HG03565 (cell line): ENCODE measurements around the gene KCNMB3.
"Not testable (repeated sequence)": the region's sequence is repeated elsewhere in the genome, so short reads cannot be mapped to it uniquely, and the experiment has no call there.

Source experiments
- ATAC-seq: cut with Tn5 transposase; IDR thresholded peaks from one replicate; pipeline ENCODE4 v1.9.1; 2021; ENCODE audit warnings: mild to moderate bottlenecking, moderate library complexity; ENCODE audit not compliant: unreplicated experiment

Gene KCNMB3, protein sequence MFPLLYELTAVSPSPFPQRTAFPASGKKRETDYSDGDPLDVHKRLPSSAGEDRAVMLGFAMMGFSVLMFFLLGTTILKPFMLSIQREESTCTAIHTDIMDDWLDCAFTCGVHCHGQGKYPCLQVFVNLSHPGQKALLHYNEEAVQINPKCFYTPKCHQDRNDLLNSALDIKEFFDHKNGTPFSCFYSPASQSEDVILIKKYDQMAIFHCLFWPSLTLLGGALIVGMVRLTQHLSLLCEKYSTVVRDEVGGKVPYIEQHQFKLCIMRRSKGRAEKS

DNA sequence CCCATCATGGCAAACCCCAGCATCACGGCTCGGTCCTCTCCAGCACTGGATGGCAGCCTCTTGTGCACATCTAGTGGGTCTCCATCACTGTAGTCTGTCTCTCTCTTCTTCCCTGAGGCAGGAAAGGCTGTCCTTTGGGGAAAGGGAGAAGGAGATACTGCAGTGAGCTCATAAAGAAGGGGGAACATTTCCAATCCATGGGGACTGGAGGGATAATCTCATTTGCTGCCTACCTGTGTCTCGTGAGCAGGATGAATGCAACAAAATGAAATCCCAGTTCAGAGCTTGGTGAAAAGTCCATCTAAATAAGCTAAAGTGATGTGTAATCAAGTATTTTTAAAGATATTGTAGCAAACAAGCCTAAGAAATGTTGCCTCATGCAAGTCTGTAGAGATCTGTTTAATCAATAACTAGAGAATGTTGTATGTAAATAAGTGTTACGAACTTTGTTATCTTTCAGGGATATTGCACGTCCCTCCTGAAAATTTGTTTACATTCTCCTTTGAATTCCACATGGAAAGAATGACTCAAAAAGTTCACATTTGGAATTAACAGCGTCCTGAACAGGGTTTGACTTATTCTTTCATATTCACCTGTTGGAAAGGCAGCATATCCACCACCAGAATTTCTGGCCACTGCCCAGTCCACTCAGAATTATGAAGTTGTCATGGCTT is at the start of gene KCNMB3:
Gene KCNMB3, minus strand, starts transcription at position 312 of the 674 bp plus-strand sequence. Its CDS starts 124 bp downstream, at position 188.
- ATAC-seq, result no peak

DNA sequence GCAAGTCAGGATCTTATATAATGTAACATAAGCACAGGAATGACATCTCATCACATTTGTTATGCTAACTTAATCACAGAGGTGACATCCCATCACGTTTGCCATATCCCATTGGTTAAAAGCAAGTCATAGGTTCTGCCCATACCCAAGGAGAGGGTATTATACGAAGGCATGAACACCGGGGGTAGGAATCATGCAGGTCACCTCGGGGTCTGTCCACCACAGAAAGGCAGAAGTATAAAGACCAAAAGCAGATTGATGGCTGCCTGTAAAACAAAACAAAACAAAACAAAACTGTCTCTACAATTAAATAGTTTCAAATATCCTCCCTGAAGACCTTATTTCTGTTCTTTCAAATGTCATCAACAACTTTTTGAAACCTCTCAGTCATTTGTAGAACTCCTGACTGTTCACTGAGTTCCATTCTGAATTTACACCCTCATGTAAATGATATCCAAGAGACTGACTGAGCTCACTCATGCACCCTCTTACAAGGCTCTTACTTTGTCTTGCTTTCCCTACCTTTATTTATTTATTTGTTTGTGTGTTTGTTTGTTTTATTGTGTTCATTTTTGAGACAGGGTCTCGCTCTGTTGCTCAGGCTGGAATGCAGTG is 49.2 kb upstream of the KCNMB3 start:
- peak; percentile 57 for ATAC-seq

DNA sequence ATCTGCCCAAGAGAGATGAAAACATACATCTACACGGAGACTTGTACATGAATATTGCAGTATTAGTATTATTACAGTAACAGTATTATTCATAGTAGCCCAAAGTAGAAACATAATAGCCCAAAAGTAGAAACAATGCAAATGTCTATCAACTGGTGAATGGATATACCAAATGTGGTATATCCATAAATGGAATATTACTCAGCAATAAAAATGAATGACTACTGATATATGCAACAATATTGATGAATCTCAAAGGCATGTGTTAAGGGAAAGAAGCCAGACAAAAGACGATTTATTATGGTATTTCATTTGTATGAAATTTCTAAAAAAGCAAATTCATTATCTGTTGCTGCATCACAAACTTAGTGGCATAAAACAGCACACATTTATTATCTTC is 48.4 kb upstream of the KCNMB3 start:
- no peak for ATAC-seq

DNA sequence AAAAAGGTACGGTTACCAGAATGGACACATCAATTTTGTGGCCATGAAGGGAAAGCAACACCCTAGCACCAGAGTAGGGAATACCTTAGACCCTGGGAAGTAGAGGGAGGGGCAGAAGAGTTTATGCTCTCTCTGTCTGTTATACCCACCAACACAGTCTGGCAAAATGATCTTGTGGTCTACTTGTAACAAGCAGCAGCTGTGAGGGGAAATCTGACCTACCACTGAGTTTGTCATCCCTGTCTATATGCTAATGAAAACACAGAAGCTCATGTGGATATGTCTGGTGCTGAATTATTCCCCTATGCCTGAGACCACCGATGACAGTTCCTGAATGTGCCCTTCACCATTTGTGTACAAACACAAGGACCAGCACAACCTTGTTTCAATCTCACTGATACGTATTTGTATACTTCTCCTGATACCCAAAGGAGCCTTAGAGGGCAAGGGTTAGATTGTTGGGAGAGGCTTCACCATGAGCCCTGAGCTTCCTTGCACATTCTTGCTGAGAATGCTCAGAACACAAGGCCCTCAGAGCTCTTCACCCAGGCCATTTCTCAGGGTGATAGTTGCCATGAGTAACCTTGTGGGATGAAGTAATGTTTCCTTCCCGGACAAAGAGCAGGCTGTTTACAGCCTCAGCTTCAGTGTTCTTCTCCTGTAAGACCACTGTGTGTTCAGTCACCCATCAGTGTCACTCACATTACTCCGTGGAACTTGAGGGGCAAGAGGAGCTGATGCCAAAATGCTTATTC is 47.2 kb upstream of the KCNMB3 start:
- no peak for ATAC-seq

DNA sequence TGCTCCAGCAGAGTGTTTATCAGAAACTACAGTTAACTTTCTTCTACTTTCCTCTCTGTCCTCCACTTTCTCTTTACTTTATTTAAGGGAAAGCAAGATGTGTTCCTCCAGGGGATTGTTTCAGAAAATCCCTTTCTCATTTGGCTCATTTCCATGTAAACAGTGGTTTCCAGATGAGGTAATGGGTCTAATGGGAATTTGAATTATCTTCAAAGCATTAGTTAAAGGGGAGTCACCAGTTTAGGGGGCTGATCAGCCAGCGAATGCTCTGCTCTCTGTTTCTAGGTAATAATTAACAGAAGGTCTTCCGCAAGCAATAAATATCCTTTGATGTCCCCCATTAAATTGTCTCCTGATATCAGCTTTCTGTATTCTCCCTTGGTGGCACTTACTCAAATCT is 41.5 kb upstream of the KCNMB3 start:
- no peak for ATAC-seq

DNA sequence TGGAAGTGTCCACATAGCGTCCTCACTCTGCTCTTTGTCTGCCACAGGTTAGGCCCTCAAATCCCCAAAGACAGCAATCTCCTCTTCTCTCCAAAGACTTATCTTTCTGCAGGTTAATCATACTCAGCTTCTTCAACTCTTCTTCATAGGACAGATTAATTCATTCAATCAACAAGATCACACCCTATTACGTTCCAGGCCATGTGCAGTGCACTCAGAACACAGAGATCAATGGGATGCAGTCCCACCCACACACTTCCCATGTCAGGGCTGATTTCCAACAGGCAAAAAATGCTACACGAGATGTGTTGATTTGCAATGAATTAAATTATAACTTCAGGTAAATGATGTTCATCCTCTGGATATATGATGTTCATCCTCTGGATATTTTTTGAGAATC is 38.4 kb upstream of the KCNMB3 start:
- ATAC-seq, result no peak

DNA sequence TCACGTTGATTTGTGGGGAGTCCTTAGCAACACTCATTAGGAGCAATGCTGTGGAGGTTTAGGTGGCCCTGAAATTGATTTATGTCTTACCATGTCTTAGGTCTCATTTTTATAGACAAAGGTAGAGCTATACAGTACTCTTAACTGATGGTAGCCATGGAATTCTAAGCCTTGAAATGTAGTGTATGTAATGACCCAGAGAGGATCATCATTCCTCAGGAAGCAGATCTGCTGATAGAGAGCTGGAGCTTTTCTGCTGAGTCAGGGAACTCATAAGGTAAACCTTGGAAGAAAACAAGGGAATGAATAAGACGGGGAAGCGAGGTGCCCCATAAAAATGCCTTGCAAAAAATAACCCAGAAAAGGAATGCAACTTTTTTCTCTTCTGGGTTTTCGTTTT is 37.9 kb upstream of the KCNMB3 start:
- no peak for ATAC-seq

DNA sequence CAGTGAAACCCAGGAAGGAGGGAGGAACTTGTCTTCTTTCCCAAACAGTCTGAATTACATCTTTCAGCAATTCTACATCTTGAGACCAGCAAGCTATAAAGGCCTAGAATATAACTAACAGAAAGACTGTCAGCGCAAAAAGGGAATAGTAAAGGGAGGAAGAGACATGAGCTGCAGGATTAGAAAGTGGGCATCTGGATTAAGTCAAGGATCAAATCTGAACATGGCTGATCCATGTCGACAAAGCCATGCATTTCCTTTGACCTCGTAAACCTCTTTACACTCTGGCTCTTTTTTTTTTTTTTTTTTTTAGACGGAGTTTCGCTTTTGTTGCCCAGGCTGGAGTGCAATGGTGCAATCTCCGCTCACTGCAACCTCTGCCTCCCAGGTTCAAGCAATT is 35.4 kb upstream of the KCNMB3 start:
- no peak for ATAC-seq

DNA sequence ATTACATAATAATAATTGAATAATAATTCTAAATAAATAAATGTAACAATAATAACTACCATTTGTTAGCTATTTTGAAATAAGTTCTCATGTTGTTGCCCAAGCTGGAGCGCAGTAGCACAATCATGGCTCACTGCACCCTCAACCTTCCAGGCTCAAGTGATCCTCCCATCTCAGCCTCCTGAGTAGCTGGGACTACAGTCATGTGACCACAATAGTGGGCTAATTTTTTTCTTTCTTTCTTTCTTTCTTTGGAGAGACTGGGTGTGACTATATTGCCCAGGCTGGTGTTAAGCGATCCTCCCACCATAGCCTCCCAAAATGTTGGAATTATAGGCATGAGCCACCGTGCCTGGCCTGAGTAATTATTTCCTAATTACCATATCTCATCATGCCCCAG is 30.9 kb upstream of the KCNMB3 start:
- ATAC-seq, result no peak

DNA sequence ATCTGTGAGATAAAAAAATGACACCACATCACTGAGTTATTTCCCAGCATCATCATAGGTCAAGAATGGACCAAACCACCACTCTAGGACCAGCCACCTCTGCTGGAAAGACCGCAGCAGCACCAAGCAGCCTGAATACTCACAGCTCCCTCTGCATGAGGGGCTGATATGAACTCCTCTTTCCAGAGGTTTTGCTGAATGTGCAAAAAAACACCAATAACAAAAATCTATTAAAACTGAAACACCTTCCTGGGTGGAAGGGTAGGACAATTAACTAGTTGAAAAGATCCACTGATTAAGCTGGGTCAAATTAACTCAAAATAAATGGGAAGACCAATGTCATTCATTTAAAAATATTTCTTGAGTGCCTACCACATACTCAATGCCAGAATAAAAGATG is 28.9 kb upstream of the KCNMB3 start:
- ATAC-seq, result no peak

DNA sequence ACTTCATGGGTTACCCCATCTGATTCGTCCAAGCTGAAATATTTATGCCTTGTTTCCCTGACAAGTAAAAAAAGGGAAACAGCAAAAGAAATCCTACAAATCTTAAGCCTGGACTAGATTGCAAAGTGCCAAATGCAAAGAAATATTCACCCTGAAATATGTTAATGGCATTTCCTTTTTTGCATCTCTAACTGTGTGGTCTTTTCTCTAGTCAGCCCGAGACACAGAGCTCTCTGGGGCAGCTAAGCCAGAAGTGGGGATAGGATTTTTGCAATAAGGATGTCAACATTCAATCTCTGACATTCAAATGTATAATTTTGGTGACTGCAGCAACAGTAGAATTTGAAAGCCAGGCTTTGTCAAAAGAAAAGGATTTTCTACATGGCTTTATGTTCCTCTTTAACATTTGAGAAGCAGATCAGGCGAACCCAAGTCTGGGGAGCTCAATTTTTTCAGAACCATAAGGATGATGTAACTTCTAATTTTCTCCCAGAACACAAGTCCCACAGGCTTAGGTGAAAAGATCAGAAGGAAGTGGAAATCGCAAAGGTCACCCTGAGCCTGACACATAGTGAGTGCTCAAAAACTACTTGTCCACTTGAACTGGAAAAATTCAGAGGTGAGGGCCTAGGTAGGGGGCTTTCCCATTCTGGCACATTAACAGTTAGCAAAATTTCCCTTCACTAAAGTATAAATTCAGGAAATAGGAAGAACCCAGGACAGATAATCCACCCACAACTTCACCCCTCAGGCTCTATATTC is 28.2 kb upstream of the KCNMB3 start:
- no peak for ATAC-seq

DNA sequence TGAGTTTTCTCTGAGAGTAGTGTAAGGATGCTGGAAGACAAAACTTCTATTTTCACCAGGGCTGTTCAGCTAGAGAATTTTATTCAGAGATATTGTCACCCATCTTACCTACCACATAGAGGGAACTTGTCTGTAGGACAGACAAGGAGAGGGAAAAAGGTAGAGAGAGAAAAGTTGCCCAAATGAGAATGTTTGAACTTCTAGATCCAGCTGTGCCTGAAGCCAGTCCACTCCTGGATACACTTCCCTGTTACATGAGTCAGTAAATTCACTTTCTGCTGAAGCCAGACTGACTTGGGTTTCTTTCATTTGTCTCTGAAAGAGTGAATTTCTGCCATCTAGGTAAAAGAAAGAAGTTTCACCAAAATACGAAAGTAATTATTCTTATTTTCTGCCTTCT is 27.2 kb upstream of the KCNMB3 start:
- no peak for ATAC-seq

DNA sequence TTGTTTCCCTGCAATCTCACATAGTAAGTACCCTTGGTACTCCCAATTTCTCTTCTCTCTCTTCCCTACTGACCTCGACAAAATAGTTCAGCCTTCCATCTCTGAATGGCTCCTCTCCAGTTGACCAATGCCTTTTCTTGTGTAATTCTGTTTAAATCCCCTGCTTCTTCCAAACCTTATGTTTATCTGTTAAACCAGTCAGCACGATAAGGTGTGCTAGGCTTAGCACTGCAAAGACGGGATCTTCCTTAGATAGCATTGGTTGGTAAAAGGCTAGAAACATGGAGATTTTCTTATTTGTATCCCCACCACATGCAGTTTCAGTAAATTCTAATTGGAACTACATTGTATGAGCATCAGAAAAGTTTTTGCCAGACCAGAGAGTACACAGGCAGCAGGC is 25.8 kb upstream of the KCNMB3 start:
- ATAC-seq, result no peak

DNA sequence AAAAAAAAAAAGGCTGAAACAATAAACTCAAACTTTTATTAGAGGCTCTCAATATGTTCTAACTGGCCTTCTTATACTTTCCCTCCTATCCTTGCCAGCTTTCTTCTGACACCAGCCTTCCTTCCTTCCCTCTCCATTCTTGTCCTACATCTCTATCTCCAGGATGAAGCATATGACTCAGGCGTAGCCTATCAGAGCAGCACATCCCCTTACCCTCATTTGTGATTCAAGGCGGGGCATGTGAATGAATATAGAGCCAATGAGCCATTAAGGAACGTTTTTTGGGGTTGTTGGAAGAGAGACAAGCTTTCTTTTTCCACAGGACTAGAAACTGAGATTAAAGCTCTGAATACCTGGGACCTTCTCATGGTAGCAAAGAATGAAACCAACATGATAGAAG is 25.1 kb upstream of the KCNMB3 start:
- ATAC-seq, result no peak

DNA sequence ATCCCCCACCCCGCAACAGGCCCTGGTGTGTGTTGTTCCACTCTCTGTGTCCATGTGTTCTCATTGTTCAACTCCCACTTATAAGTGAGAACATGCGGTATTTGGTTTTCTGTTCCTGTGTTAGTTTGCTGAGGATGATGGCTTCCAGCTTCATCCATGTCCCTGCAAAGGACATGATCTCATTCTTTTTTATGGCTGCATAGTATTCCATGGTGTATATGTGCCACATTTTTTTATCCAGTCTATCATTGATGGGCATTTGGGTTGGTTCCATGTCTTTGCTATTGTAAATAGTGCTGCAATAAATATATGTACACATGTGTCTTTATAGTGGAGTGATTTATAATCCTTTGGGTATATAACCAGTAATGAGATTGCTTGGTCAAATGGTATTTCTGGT is 23.5 kb upstream of the KCNMB3 start:
- not testable (repeated sequence) for ATAC-seq

DNA sequence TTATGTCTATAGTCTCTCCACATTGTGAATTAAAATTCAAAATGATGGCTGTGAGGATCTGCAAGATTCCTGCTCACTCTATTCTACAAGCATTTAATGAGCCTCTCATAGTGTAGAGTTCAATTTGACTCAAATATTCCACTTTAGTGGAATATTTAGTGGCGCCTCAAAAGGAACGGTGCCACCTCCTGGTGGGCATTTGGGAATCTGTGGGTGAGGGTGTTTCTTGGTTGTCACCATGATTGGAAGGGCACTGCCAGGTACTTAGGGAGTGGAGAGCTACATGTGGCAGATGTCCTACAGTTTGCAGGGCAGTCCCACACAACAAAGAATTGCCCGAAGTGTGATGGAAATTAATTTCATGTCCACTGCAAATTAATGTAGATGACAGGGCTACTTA is 21.5 kb upstream of the KCNMB3 start:
- ATAC-seq, result no peak

DNA sequence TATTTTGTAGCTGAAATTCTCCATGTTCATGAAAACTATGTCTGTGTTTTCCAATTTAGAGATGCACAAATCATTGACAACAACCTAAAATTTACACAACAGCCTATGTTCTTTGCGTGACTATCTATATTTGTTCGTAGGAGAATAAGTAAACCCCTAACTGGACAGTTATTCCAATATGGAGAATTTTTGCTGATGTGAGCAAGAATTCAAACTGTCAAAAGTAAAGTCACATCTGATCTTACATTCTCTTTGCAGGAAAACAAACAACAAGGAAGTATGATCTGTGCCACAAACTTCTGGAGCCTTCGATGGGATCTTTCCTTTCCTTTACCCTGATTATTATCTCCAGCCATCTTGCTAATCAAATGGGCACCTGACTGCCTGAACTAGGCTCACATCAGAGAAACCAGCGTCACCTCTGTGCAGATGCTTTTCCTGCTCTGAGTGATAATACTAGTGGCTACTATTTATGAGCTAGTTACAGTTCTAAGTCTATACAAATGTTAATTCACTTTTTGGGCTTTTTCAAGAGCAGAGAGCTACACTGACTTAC is 18.3 kb upstream of the KCNMB3 start:
- ATAC-seq, result no peak

DNA sequence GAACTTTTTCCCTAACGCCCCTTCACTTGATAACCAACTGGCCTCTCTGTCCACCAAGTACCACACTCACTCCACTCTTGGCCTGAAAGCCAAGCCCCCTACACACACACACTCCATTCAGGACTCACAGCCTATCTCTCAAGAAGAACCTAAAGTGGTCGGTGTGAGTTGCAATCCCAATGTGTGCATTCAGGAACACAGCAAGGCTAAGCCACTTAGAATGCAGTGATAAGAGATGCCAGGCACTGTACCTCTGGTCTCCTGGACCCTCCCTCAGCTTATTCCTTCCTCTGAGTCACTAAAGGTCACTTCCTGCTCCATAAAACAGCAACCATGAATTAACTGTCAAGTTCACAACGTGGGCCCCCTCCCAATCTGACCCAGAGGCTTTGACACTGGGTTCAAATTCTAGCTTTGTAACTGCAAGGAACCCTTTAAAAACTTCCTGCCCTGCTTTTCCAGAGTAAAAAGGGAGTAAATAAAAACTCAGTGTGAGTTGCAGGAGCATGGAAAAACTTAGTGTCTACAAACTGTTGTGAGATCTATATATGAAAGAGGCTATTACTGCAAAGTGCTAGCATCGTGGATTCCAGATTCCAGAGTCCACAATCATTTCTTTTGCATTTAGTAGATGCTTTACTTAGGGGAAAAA is 17.6 kb upstream of the KCNMB3 start:
- no peak for ATAC-seq

DNA sequence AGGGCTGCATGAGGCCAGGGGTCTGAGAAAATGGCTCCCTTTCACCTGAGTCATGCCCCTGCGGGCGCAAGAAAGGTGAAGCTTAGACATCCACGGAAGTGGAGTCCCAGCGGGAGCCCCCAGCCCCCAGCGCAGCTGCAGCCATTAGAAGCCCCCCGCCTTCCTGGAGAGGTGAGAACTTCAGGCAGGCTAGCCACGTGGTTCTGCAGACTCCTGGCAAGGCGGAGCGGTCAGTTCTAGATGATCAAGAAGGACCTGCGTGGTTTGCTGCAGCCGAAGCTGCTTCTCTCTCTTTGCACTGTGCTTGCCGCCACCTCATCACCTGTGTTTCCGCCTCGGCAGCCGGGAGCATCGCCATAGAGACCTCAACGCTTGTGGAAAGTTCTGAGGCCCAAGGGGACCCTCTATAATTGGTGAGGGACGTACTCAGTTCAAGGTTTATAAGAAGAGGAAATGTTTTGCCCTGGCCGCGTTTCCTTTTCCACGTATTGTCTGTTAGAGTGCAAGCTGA is 15.8 kb upstream of the KCNMB3 start:
- ATAC-seq, result no peak

DNA sequence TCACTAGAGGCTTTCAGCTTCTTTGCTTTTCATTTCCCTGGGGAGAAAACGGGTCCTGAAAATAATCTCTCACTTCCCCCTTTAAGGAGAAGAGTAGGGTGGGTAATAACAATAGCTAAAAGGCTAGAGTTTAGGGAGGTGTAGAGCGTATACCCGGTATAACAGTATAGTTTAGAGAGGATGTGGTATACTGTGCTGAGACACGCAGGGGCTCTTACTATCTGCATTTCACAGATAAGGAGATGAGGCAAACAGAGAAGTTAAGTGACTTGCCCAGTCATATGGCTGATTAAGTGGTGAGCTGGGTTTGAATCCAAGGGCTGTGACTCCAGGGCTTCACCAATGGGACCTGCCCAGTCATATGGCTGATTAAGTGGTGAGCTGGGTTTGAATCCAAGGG is 15.0 kb upstream of the KCNMB3 start:
- peak; percentile 67 for ATAC-seq
